Stimulated activated CD4-positive, alpha-beta T cell treated with anti-CD3 and anti-CD28 coated beads, TNF-alpha, amount 100 ng/mL, for 48 hours (primary cell): ENCODE data around the gene MRPL24.
"Not testable (repeated sequence)": the region's sequence is repeated elsewhere in the genome, so short reads cannot be mapped to it uniquely, and the experiment has no call there.

Source experiments
- DNase-seq, 3 donors: peaks; one replicate each; pipeline ENCODE4 v3.0.0-alpha.2; 2020; ENCODE audit warnings: low read depth in 3 of 3

The MRPL24 gene

GRCh38 chr1:156740741-156741480 is at the start of gene MRPL24:
MRPL24 (minus strand) TSS chr1:156741088; CDS start chr1:156738704, 2,384 bp downstream.
- peak; percentile 91 to 97 (median 94) for DNase-seq

GRCh38 chr1:156789621-156790318 is 48.9 kb upstream of the MRPL24 start:
- DNase-seq = no peak

GRCh38 chr1:156788136-156788535 is 47.2 kb upstream of the MRPL24 start:
- no peak for DNase-seq

GRCh38 chr1:156786640-156787039 is 45.8 kb upstream of the MRPL24 start:
- DNase-seq = no peak

GRCh38 chr1:156785458-156785857 is 44.6 kb upstream of the MRPL24 start:
- DNase-seq = no peak

- DNase-seq = no peak
Measured at GRCh38 chr1:156781585-156782186, 40.8 kb upstream of the MRPL24 start.

GRCh38 chr1:156777573-156777972 is 36.7 kb upstream of the MRPL24 start:
- DNase-seq = no peak

GRCh38 chr1:156776942-156777341 is 36.1 kb upstream of the MRPL24 start:
- no peak for DNase-seq

- DNase-seq = no peak
Measured at GRCh38 chr1:156775799-156776198, 34.9 kb upstream of the MRPL24 start.

GRCh38 chr1:156773607-156774006 is 32.7 kb upstream of the MRPL24 start:
- no peak for DNase-seq

- no peak for DNase-seq
Measured at GRCh38 chr1:156772728-156773497, 32.0 kb upstream of the MRPL24 start.

GRCh38 chr1:156772222-156772621 is 31.3 kb upstream of the MRPL24 start:
- no peak for DNase-seq

GRCh38 chr1:156768610-156769295 is 27.9 kb upstream of the MRPL24 start:
- no peak for DNase-seq

- no peak for DNase-seq
Measured at GRCh38 chr1:156767879-156768604, 27.2 kb upstream of the MRPL24 start.

GRCh38 chr1:156767101-156767878 is 26.4 kb upstream of the MRPL24 start, which contains the start of gene PRCC:
PRCC (plus strand) TSS chr1:156767535; CDS start chr1:156767772, 237 bp downstream.
- peak; percentile 89 to 97 (median 90) for DNase-seq

- no peak for DNase-seq
Measured at GRCh38 chr1:156766298-156767100, 25.6 kb upstream of the MRPL24 start.

GRCh38 chr1:156765666-156766065 is 24.8 kb upstream of the MRPL24 start:
- no peak for DNase-seq

- not testable (repeated sequence) for DNase-seq
Measured at GRCh38 chr1:156765136-156765535, 24.2 kb upstream of the MRPL24 start.

GRCh38 chr1:156760796-156761104 is 19.9 kb upstream of the MRPL24 start:
- no peak for DNase-seq
